SK-N-SH (cell line): Measurements from ENCODE around the gene RTCA. TPM values are rescaled to one million over a fixed set of nuclear protein-coding genes. Genes with fewer than 3 reads are reported as not detected.

Experiments
- CTCF ChIA-PET: fragments of 300-600, 350-600 bp; formaldehyde crosslinking; extraction: SDS; loops from one replicate; lab custom pipeline; 2021; lab: Yijun Ruan, JAX
- POLR2A ChIA-PET: fragments of 350-600 bp; sonication (Branson Sonifier 250); formaldehyde crosslinking; extraction: SDS; loops from one replicate; lab custom pipeline; 2020; ENCODE audit warnings: antibody characterized with exemption, inconsistent platforms; lab: Yijun Ruan, JAX
- DNase-seq: peaks from one replicate; pipeline ENCODE4 v3.0.0; 2012
- H2AFZ ChIP-seq: fragments of 200-600 bp; sonication (generic); 2 replicates; pipeline ENCODE4 v1.8.1; 2016; ENCODE audit warnings: antibody characterized with exemption, mild to moderate bottlenecking, low read depth
- H3F3A ChIP-seq: fragments of 200-600 bp; sonication (generic); replicated peaks from 2 replicates; pipeline ENCODE3; 2016; ENCODE audit warnings: antibody characterized with exemption, mild to moderate bottlenecking; ENCODE audit not compliant: insufficient read depth
- H3K27ac ChIP-seq, 2 experiments: fragments of 200-500 bp in 1 of 2; fragments of 200-600 bp in 1 of 2; sonication (Bioruptor generic) in 1 of 2; sonication (generic), shearing (Covaris generic) in 1 of 2; 2 replicates each; pipeline versions ENCODE4 v1.5.1 to v1.6.1; 2014 to 2016; ENCODE audit warnings: low read depth in 2 of 2, inconsistent platforms in 1 of 2, low read length in 1 of 2, mild to moderate bottlenecking in 1 of 2, mixed read lengths in 1 of 2
- H3K27me3 ChIP-seq: fragments of 200-600 bp; sonication (generic), shearing (Covaris generic); 2 replicates; pipeline ENCODE4 v1.6.1; 2016; ENCODE audit warnings: mixed run types; ENCODE audit not compliant: insufficient read depth
- H3K36me3 ChIP-seq, 2 experiments: fragments of 200-500 bp in 1 of 2; fragments of 200-600 bp in 1 of 2; sonication (Bioruptor generic) in 1 of 2; sonication (generic) in 1 of 2; replicated peaks in 1 of 2; 2 replicates each; pipeline versions ENCODE3 to v1.5.1; 2014 to 2016; ENCODE audit warnings: low read length in 1 of 2, mild to moderate bottlenecking in 1 of 2; ENCODE audit not compliant: insufficient read depth in 2 of 2, control insufficient read depth in 1 of 2
- H3K4me1 ChIP-seq, 2 experiments: fragments of 200-500 bp in 1 of 2; fragments of 200-600 bp in 1 of 2; sonication (Bioruptor generic) in 1 of 2; sonication (generic), shearing (Covaris generic) in 1 of 2; 2 replicates each; pipeline versions ENCODE4 v1.5.1 to v1.6.1; 2014 to 2016; ENCODE audit warnings: low read depth in 1 of 2, low read length in 1 of 2, mixed run types in 1 of 2; ENCODE audit not compliant: insufficient read depth in 2 of 2, control insufficient read depth in 1 of 2
- H3K4me2 ChIP-seq: fragments of 200-600 bp; sonication (generic), shearing (Covaris generic); 2 replicates; pipeline ENCODE4 v1.6.1; 2017; ENCODE audit warnings: mixed run types
- H3K4me3 ChIP-seq, 2 experiments: fragments of 200-500 bp in 1 of 2; fragments of 200-600 bp in 1 of 2; sonication (Bioruptor generic) in 1 of 2; sonication (generic), shearing (Covaris generic) in 1 of 2; 2 replicates each; pipeline versions ENCODE4 v1.5.1 to v1.8.1; 2014 to 2016; ENCODE audit warnings: low read depth in 2 of 2, inconsistent platforms in 1 of 2, low read length in 1 of 2, mild to moderate bottlenecking in 1 of 2, mixed read lengths in 1 of 2, moderate library complexity in 1 of 2
- H3K79me2 ChIP-seq: fragments of 200-600 bp; sonication (generic); 2 replicates; pipeline ENCODE4 v1.8.1; 2017; ENCODE audit warnings: mild to moderate bottlenecking; ENCODE audit not compliant: insufficient read depth
- H3K9ac ChIP-seq: fragments of 200-600 bp; sonication (generic); 2 replicates; pipeline ENCODE4 v1.6.1; 2017; ENCODE audit warnings: mixed run types
- H3K9me2 ChIP-seq: fragments of 200-600 bp; sonication (generic); 2 replicates; pipeline ENCODE4 v1.6.1; 2017; ENCODE audit warnings: mixed run types
- H3K9me3 ChIP-seq: fragments of 200-600 bp; sonication (generic); 2 replicates; pipeline ENCODE4 v1.6.1; 2017; ENCODE audit warnings: mixed run types, mild to moderate bottlenecking, moderate library complexity
- H4K20me1 ChIP-seq: fragments of 200-600 bp; sonication (generic); 2 replicates; pipeline ENCODE4 v1.6.1; 2017; ENCODE audit warnings: mild to moderate bottlenecking, mixed run types; ENCODE audit not compliant: insufficient read depth
- ELF1 ChIP-seq: IDR thresholded peaks from 2 replicates; pipeline ENCODE4 v1.4.0; 2012
- EZH2phosphoT487 ChIP-seq: fragments of 200-600 bp; sonication (generic); IDR thresholded peaks from 2 replicates; pipeline ENCODE4 v1.6.1; 2017; ENCODE audit warnings: low read depth, mixed run types, mild to moderate bottlenecking, antibody characterized with exemption, moderate library complexity, borderline replicate concordance
- FOSL2 ChIP-seq: IDR thresholded peaks from 2 replicates; pipeline ENCODE4 v1.4.0; 2012; ENCODE audit warnings: low read depth, mild to moderate bottlenecking, moderate library complexity, borderline replicate concordance
- FOXM1 ChIP-seq: IDR thresholded peaks from 2 replicates; pipeline ENCODE4 v1.4.0; 2012; ENCODE audit warnings: low read depth, mild to moderate bottlenecking
- GABPA ChIP-seq: IDR thresholded peaks from 2 replicates; pipeline ENCODE4 v1.4.0; 2012; ENCODE audit warnings: low read depth, mild to moderate bottlenecking
- GATA2 ChIP-seq: sonication (generic); formaldehyde crosslinking; IDR thresholded peaks from 2 replicates; pipeline ENCODE4 v1.5.0; 2020; ENCODE audit warnings: mild to moderate bottlenecking, missing genetic modification reagents
- MEF2A ChIP-seq: IDR thresholded peaks from 2 replicates; pipeline ENCODE4 v1.4.0; 2012; ENCODE audit warnings: low read depth, borderline replicate concordance
- NFIC ChIP-seq: IDR thresholded peaks from 2 replicates; pipeline ENCODE4 v1.4.0; 2012; ENCODE audit warnings: borderline replicate concordance
- POLR2AphosphoS5 ChIP-seq: IDR thresholded peaks from 2 replicates; pipeline ENCODE4 v1.6.1; 2012; ENCODE audit warnings: low read depth, low read length
- RAD21 ChIP-seq: IDR thresholded peaks from 2 replicates; pipeline ENCODE4 v1.6.1; 2012; ENCODE audit warnings: mild to moderate bottlenecking, low read length
- RXRA ChIP-seq: IDR thresholded peaks from 2 replicates; pipeline ENCODE4 v1.4.0; 2012; ENCODE audit warnings: low read depth, mild to moderate bottlenecking, borderline replicate concordance
- SMC3 ChIP-seq: IDR thresholded peaks from 2 replicates; pipeline ENCODE4 v1.6.1; 2012; ENCODE audit warnings: low read depth, low read length, improper control_type of control experiment
- TAF1 ChIP-seq: IDR thresholded peaks from 2 replicates; pipeline ENCODE4 v1.6.1; 2012; ENCODE audit warnings: low read depth, mild to moderate bottlenecking, low read length, moderate library complexity, borderline replicate concordance
- TEAD4 ChIP-seq: IDR thresholded peaks from 2 replicates; pipeline ENCODE4 v1.4.0; 2012; ENCODE audit warnings: mild to moderate bottlenecking, borderline replicate concordance; ENCODE audit not compliant: insufficient read depth
- USF2 ChIP-seq: fragments of 150-350 bp; IDR thresholded peaks from 2 replicates; pipeline ENCODE4 v1.6.1; 2017; ENCODE audit warnings: antibody characterized with exemption, low read length, low read depth, borderline replicate concordance
- YY1 ChIP-seq: IDR thresholded peaks from 2 replicates; pipeline ENCODE4 v1.4.0; 2012; ENCODE audit warnings: low read depth, mild to moderate bottlenecking
- WGBS: methylation state at CpG from one replicate; pipeline ENCODE4 v1.1.6; 2017; ENCODE audit warnings: low lambda C conversion rate; 5-methylcytosine and 5-hydroxymethylcytosine counted together
- polyA plus RNA-seq, 3 experiments: library from polyadenylated mRNA; depleted of rRNA; stranded (reverse); fragments of >200 nt; gene quantifications; 2 replicates each; pipeline ENCODE4 v1.2.3, GENCODE V29; 2012
- TF ChIP-seq, protein P1 (sequence below): IDR thresholded peaks from 2 replicates; pipeline ENCODE4 v1.4.0; 2012; ENCODE audit warnings: low read depth, borderline replicate concordance
- TF ChIP-seq, protein P2 (sequence below): IDR thresholded peaks from 2 replicates; pipeline ENCODE4 v1.4.0; 2012; ENCODE audit warnings: low read depth, borderline replicate concordance
- TF ChIP-seq, protein P3 (sequence below): fragments of 150-350 bp; IDR thresholded peaks from 2 replicates; pipeline ENCODE4 v1.6.1; 2016; ENCODE audit warnings: mild to moderate bottlenecking, low read depth, low read length

Gene RTCA
- polyA plus RNA-seq, 1 of the 3 experiments (the other 2 are of a cell fraction): 17.3 TPM

GRCh38 chr1:100250264-100250663 lies 15.8 kb upstream of the RTCA start:
- no peaks in the 10 kb centered on the region for H3K27me3 ChIP-seq
- H3K9ac ChIP-seq: peak overlapping the region; percentile 81
- H2AFZ ChIP-seq: peak overlapping the region; percentile 93
- no peaks in the 10 kb centered on the region for H4K20me1 ChIP-seq
- H3K27ac ChIP-seq: peak overlapping the region; percentile 59 to 76; a peak in 3 of 4 replicates
- WGBS: 0% methylated on average over 1 of the region's 1 CpG
- no peaks in the 10 kb centered on the region for H3K9me3 ChIP-seq
- DNase-seq: no peak
- H3F3A ChIP-seq: no peaks in the 10 kb centered on the region
- H3K4me3 ChIP-seq: peak overlapping the region; percentile 73 to 91
- TF ChIP-seq MEF2A (no peak), GABPA (no peak), GATA2 (CRISPR knock-in tag) (peak; percentile 25; the same call in 1 of the 2 replicates)
- peaks cover 38% of the 10 kb centered on the region for H3K79me2 ChIP-seq
- peak overlapping the region; percentile 86 for H3K4me2 ChIP-seq
- peaks cover 8 to 10% of the 10 kb centered on the region in 2 experiments; a peak in 3 of 4 replicates for H3K4me1 ChIP-seq
- CTCF ChIA-PET: interaction anchor here (1.0 to 1.8 kb wide), 4 partner anchors 28 to 209 kb away, joined by 3 to 8 read pairs (median 6); no protein-coding TSS in a partner anchor
- H3K9me2 ChIP-seq: no peaks in the 10 kb centered on the region
- H3K36me3 ChIP-seq: peaks cover 0 to 8% of the 10 kb centered on the region in 2 experiments
- POLR2A ChIA-PET: interaction anchor here (1.0 to 2.6 kb wide), 2 partner anchors 16 to 117 kb away, joined by 3 to 17 read pairs; partner anchors contain the start of genes RTCA, SASS6 and TRMT13

- CTCF ChIA-PET: interaction anchor here (1.6 to 1.8 kb wide), 3 partner anchors 29 to 209 kb away, joined by 5 to 8 read pairs (median 6); no protein-coding TSS in a partner anchor
- Histone ChIP-seq H3K4me3 (no peak overlapping the region), H3K9ac (no peak overlapping the region), H3K9me2 (no peaks in the 10 kb centered on the region), H3K79me2 (peaks cover 33% of the 10 kb centered on the region), H2AFZ (peak overlapping the region; percentile 93; the same call in 1 of the 2 replicates), H3K9me3 (no peaks in the 10 kb centered on the region), H3K27me3 (no peaks in the 10 kb centered on the region), H4K20me1 (no peaks in the 10 kb centered on the region), H3K27ac (no peak overlapping the region), H3F3A (no peaks in the 10 kb centered on the region), H3K4me1 (peaks cover 8 to 10% of the 10 kb centered on the region in 2 experiments; a peak in 3 of 4 replicates), H3K36me3 (peaks cover 0 to 8% of the 10 kb centered on the region in 2 experiments), H3K4me2 (no peak overlapping the region)
- TF ChIP-seq, protein P1, sequence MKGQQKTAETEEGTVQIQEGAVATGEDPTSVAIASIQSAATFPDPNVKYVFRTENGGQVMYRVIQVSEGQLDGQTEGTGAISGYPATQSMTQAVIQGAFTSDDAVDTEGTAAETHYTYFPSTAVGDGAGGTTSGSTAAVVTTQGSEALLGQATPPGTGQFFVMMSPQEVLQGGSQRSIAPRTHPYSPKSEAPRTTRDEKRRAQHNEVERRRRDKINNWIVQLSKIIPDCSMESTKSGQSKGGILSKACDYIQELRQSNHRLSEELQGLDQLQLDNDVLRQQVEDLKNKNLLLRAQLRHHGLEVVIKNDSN: no peak
- TF ChIP-seq EZH2phosphoT487 (no peak), RAD21 (no peak), MEF2A (no peak), FOSL2 (no peak), ELF1 (no peak), GATA2 (CRISPR knock-in tag) (no peak), YY1 (no peak), TEAD4 (no peak), USF2 (no peak), POLR2AphosphoS5 (no peak), RXRA (no peak), SMC3 (no peak), TAF1 (no peak), NFIC (no peak), FOXM1 (no peak)
- TF ChIP-seq, protein P2, sequence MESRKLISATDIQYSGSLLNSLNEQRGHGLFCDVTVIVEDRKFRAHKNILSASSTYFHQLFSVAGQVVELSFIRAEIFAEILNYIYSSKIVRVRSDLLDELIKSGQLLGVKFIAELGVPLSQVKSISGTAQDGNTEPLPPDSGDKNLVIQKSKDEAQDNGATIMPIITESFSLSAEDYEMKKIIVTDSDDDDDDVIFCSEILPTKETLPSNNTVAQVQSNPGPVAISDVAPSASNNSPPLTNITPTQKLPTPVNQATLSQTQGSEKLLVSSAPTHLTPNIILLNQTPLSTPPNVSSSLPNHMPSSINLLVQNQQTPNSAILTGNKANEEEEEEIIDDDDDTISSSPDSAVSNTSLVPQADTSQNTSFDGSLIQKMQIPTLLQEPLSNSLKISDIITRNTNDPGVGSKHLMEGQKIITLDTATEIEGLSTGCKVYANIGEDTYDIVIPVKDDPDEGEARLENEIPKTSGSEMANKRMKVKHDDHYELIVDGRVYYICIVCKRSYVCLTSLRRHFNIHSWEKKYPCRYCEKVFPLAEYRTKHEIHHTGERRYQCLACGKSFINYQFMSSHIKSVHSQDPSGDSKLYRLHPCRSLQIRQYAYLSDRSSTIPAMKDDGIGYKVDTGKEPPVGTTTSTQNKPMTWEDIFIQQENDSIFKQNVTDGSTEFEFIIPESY: no peak
- TF ChIP-seq, protein P3, sequence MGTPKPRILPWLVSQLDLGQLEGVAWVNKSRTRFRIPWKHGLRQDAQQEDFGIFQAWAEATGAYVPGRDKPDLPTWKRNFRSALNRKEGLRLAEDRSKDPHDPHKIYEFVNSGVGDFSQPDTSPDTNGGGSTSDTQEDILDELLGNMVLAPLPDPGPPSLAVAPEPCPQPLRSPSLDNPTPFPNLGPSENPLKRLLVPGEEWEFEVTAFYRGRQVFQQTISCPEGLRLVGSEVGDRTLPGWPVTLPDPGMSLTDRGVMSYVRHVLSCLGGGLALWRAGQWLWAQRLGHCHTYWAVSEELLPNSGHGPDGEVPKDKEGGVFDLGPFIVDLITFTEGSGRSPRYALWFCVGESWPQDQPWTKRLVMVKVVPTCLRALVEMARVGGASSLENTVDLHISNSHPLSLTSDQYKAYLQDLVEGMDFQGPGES: no peak
- no peak for DNase-seq
- 87% methylated on average over 3 of the region's 3 CpGs for WGBS
- POLR2A ChIA-PET: interaction anchor here (2.6 kb wide), 1 partner anchor 15 kb away, joined by 17 read pairs; the partner anchor contains the start of gene RTCA
Measured at GRCh38 chr1:100250807-100251206, 15.2 kb upstream of the RTCA start.
